ENCODE results near the gene TRHDE.

The TRHDE gene

GRCh38 chr12:72578327-72578726 lies 306.2 kb downstream of the TRHDE start:
- no peak overlapping the region for H3K4me3 ChIP-seq (replicated peaks; ENCODE audit: insufficient read depth, low read length)
- no peak for TF ChIP-seq POLR2AphosphoS5 (IDR thresholded peaks at IDR 0.05; ENCODE audit: low read depth)
- DNase-seq (ENCODE audit: low read depth in 1 of 2, low spot score in 1 of 2) = no peak
- no peaks in the 10 kb centered on the region for H3K27me3 ChIP-seq (ENCODE audit: insufficient read depth, poor library complexity, severe bottlenecking)
- no peak overlapping the region for H3K27ac ChIP-seq (replicated peaks)

GRCh38 chr12:72586456-72586855 lies 314.3 kb downstream of the TRHDE start:
- TF ChIP-seq CTCF (IDR thresholded peaks at IDR 0.05; ENCODE audit: insufficient read depth, low read length) = no peak
- no peak for TF ChIP-seq POLR2AphosphoS5 (IDR thresholded peaks at IDR 0.05; ENCODE audit: low read depth)
- TF ChIP-seq REST (IDR thresholded peaks at IDR 0.05; ENCODE audit: insufficient replicate concordance, low read depth) = no peak
- TF ChIP-seq SPI1 (IDR thresholded peaks at IDR 0.05; ENCODE audit: borderline replicate concordance, low read depth) = no peak
- no peak for TF ChIP-seq GABPA (IDR thresholded peaks at IDR 0.05; ENCODE audit: low read depth)
- Histone ChIP-seq H3K27me3 (ENCODE audit: insufficient read depth, poor library complexity, severe bottlenecking) (no peaks in the 10 kb centered on the region), H3K4me3 (replicated peaks; ENCODE audit: insufficient read depth, low read length) (no peak overlapping the region), H3K27ac (replicated peaks) (no peak overlapping the region)
- DNase-seq (ENCODE audit: low read depth in 1 of 2, low spot score in 1 of 2) = no peak

GRCh38 chr12:72602581-72602980 lies 330.4 kb downstream of the TRHDE start:
- TF ChIP-seq SPI1 (IDR thresholded peaks at IDR 0.05; ENCODE audit: borderline replicate concordance, low read depth) (no peak), REST (IDR thresholded peaks at IDR 0.05; ENCODE audit: insufficient replicate concordance, low read depth) (no peak), GABPA (IDR thresholded peaks at IDR 0.05; ENCODE audit: low read depth) (no peak), POLR2AphosphoS5 (IDR thresholded peaks at IDR 0.05; ENCODE audit: low read depth) (no peak), CTCF (IDR thresholded peaks at IDR 0.05; ENCODE audit: insufficient read depth, low read length) (no peak)
- H3K4me3 ChIP-seq (replicated peaks; ENCODE audit: insufficient read depth, low read length) = no peak overlapping the region
- H3K27me3 ChIP-seq (ENCODE audit: insufficient read depth, poor library complexity, severe bottlenecking) = no peaks in the 10 kb centered on the region
- no peak for DNase-seq (ENCODE audit: low read depth in 1 of 2, low spot score in 1 of 2)
- no peak overlapping the region for H3K27ac ChIP-seq (replicated peaks)

- no peak overlapping the region for H3K27ac ChIP-seq (replicated peaks)
- TF ChIP-seq GABPA (IDR thresholded peaks at IDR 0.05; ENCODE audit: low read depth) (no peak), POLR2AphosphoS5 (IDR thresholded peaks at IDR 0.05; ENCODE audit: low read depth) (no peak), REST (IDR thresholded peaks at IDR 0.05; ENCODE audit: insufficient replicate concordance, low read depth) (no peak), CTCF (IDR thresholded peaks at IDR 0.05; ENCODE audit: insufficient read depth, low read length) (no peak), SPI1 (IDR thresholded peaks at IDR 0.05; ENCODE audit: borderline replicate concordance, low read depth) (no peak)
- H3K4me3 ChIP-seq (replicated peaks; ENCODE audit: insufficient read depth, low read length) = no peak overlapping the region
- no peak for DNase-seq (ENCODE audit: low read depth in 1 of 2, low spot score in 1 of 2)
- H3K27me3 ChIP-seq (ENCODE audit: insufficient read depth, poor library complexity, severe bottlenecking) = no peaks in the 10 kb centered on the region
Measured at GRCh38 chr12:72605975-72606374, 333.8 kb downstream of the TRHDE start.

All from HL-60 (cell line).